GM21423 (cell line): ENCODE results near the gene NTN5.
"Not testable (repeated sequence)": the region's sequence is repeated elsewhere in the genome, so short reads cannot be mapped to it uniquely, and the experiment has no call there.

Experiments used
- ATAC-seq: cut with Tn5 transposase; IDR thresholded peaks from one replicate; pipeline ENCODE4 v1.9.1; 2021; ENCODE audit warnings: mild to moderate bottlenecking, moderate library complexity; ENCODE audit not compliant: unreplicated experiment

Gene NTN5, protein sequence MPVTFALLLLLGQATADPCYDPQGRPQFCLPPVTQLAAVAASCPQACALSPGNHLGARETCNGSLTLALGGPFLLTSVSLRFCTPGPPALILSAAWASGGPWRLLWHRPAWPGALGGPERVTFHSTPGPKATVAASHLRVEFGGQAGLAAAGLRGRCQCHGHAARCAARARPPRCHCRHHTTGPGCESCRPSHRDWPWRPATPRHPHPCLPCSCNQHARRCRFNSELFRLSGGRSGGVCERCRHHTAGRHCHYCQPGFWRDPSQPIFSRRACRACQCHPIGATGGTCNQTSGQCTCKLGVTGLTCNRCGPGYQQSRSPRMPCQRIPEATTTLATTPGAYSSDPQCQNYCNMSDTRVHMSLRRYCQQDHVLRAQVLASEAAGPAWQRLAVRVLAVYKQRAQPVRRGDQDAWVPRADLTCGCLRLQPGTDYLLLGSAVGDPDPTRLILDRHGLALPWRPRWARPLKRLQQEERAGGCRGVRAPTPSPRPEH

GRCh38 chr19:48672994-48673393 is at the start of gene NTN5:
NTN5 (minus strand) TSS chr19:48673017; CDS start chr19:48670986, 2,031 bp downstream.
- ATAC-seq: no peak

DNA sequence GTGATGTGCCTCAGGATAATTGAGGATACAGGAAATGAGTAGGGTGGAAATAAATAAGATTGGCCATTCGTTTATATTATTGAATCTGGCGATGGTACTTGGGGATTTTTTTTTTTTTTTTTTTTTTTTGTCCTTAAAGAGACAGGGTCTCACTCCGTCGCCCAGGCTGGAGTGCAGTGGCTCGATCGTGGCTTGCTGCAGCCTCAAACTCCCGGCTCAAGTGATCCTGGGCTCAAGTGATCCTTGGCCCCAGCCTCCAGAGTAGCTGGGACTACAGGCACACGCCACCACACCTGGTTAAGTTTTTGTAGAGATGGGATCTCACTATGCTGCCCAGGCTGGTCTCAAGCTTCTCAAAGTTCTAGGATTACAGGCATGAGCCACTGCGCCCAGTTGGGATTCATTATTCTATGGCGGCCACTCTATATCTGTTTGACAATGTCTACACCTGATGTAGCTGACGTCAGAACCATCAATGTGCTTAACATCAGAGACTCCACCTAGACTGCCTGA is 49.4 kb upstream of the NTN5 start:
- ATAC-seq: no peak

DNA sequence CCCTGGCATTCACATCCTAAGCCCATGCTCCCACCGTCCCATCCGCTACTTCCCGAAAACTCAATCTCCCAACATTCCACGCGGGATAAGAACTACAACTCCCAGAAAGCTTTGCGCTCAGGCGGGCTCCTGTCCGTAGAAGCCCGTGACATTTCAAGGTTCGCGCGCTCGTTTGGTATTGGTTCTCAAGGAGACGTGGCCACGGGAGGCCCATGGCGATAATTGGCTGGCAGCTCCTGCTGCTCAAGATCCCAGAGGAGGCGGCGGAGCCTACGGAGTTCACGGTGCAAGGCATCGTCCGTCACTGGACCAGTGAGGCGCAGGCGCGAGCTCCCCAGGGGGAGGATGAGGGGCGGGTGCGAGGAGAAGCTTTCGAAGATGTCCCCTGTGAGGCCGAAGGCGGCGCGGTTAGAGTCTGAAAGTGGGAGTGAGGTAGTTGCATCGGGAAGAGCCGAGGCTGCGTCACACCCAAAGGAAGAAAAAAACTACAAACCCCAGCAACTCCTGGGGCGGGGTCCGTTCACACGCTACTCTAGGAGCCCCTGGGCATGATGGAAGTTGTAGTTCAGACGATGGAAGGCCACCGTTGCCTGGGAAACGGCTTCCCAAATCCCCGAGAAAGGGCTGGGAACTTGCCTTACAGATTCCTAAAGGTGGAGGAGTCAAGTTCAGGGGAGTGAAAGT is 47.9 kb upstream of the NTN5 start:
- ATAC-seq: peak; percentile 67

GRCh38 chr19:48720251-48720612 is 47.4 kb upstream of the NTN5 start:
- no peak for ATAC-seq

DNA sequence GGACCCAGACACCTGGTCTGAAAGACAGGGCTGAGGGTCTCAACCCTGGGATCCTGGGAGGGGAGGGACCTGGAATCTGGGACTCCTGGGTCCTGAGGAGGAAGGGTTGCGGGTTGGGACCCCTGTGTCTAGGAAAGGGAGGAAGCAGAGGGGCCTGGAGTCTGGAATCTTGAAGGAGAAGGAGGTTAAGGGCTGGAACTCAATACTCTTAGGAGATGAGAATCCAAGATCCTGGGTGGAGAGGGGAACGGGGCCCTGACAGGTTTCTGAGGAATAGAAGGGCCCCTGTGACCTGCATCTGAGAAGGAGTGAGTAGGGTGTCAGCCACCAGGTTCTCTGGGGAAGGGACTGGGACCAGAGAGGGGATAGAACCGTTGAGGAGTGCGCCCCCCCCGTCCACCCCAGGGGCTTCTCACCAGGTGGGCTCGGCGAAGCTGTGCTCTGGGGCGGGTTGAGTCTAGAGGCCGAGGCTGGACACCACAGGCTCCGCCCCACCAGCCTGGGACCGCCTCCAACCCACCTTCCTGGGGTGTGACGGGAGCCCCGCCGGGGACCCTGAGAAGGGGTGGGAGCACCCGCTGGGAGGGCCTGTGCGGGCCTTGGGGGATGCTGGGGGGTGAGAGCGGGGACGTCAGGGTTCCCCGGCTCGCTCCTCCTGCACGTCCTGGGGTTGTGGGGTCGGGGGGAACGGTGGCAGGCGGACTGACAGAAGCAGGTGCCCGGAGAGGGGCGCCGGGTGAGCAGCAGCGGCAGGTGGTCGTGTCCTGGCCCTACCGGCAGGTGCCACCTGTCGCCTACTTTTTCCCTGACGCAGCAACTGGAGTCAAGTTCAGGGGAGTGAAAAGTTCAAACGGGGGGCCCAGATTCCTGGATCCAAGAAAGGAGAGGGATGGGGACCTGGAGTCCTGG is 46.7 kb upstream of the NTN5 start, which contains the start of gene MAMSTR:
TSS of gene MAMSTR (minus strand) at position 463 of the 909 bp plus-strand sequence. CDS start 694 bp downstream, outside the sequence.
- ATAC-seq: no peak

- no peak for ATAC-seq
Measured at GRCh38 chr19:48718711-48719231, 46.0 kb upstream of the NTN5 start.

GRCh38 chr19:48718106-48718505 is 45.3 kb upstream of the NTN5 start:
- not testable (repeated sequence) for ATAC-seq

DNA sequence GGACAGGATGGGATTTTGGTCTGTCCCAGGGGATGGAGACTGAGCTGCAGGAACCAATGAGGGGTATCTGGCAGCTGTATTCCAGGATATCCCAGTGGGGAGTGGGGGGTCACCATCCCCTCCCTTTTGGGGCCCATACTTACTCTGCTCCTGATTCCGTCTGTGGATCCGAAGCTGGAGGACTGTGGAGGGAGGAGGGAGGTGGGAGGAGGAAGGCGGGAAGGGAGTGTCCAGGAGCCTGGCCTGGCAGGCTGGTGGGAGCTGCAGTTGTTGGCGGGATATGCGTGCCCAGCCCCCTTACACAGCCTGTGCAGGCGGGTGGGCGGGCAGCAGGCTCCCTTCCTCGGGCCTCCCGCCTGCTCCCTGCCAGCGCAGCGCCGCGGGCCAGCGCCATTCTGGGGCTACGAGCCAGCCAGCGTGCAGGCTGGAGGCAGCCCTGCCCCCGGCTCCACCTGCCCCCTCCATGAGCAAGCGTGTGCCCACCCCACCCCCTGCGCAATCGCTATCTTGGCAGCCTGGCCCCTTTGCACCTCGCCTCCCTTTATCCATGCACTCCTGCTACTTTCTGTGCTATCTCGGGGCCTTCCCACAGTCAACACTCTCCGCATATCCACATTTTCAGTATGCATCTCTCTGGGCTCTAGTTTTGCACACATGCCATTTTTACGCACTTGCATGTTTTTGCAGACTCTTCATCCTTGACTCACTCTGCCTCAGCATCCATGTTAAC is 43.9 kb upstream of the NTN5 start:
- no peak for ATAC-seq

DNA sequence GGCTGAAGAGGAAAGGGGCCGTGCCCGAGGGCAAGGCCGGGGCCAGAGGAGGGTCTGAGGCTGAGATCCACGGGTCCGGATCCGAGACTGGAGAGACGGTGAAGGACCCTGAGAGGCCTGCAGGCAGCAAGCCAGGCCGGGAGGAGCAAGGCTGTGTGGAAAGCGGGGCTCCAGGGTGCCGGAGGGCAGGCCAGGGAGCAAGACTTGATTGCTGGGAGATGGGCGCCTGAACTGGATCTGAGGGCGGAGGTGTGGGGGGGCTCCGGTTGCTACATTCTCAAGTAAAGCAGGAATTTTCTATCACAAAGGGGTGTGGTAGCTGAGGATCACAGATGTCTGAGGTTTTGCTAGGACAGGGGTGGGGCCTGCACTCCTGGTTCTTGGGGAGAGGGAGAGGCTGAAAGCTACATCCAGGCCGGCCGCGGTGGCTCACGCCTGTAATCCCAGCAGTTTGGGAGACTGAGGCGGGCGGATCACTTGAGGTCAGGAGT is 42.9 kb upstream of the NTN5 start:
- no peak for ATAC-seq

GRCh38 chr19:48714759-48715675 is 42.2 kb upstream of the NTN5 start:
- ATAC-seq: no peak

DNA sequence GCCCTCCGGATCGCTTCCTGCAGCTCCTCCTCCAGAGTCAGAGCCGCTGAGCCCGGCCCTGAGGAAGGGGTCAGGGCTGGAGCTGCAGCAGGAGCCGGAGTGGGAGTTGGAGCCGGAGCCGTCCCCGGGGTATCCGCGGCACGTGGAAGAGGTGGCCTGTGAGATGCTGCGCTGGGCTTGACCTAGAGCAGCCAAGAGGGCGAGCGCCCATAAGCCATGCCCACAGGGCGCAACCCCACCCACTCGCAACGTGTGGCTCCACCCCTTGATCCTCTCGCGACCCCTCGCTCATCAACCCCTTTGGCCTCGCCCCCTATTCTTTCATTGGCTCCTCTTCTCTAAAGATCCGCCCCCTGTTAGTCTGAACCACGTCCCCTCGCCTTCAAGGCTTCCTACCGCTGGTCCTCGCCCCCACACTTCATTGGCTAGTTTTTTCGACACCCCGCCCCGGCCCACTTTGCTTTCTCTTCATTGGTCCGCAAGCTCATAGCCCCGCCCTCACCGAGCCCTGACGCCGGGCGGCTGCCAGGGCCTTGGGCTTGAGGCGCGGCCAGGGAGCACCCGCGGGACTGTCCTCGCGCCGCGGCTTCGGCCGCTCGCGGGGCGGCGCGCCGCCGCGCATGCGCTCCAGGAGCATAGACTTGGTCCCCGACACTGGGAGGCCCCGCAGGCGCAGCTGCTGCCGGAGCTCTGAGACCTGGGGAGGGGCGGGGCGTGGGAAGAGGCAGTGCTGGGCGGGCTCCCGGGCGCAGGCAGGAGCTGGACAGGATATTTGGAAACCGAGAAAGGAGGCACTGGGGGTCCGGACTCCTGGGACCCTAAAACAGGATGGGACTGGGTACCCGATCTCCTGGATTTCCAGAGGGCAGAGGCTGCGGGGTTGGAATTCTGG is 41.3 kb upstream of the NTN5 start:
- peak; percentile 90 for ATAC-seq

DNA sequence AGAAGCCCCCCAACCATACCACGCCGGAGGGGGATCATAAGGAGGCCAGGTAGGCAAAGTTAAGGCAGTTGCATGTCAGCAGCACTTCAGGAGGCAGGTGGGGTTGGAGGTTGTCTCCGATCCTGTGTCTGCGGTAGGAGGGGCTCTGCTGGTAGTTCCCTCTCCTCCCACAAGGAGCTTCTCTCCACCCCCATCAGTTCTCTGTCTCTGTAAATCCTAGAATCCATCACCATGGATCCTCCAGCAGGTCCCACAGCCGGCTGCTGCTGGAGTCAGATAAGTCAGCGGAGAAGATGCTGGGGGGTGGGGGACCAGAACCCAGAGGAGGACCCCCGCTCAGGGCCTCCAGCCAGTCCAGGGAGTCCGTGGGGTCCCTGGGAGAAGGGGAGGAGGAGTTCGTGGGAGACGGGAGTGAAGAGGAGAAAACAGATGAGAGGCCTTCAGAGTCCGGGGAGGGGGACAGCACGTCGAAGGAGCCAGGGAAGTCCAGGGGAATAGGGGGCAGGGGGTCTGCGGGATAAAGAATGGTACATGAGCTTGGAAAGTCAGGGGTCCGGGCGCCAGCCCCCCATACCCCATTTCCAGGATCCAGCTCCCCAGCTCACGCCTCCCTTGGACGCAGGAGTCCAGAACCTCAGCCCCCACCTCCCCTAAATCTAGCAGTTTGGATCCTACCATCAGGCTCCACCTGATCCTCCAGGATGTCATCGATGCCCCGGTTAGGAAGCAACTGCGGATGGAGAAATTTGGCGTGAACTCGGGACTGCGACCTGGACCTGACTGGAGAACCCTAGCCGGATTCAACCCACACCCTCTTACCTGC is 40.4 kb upstream of the NTN5 start:
- no peak for ATAC-seq

DNA sequence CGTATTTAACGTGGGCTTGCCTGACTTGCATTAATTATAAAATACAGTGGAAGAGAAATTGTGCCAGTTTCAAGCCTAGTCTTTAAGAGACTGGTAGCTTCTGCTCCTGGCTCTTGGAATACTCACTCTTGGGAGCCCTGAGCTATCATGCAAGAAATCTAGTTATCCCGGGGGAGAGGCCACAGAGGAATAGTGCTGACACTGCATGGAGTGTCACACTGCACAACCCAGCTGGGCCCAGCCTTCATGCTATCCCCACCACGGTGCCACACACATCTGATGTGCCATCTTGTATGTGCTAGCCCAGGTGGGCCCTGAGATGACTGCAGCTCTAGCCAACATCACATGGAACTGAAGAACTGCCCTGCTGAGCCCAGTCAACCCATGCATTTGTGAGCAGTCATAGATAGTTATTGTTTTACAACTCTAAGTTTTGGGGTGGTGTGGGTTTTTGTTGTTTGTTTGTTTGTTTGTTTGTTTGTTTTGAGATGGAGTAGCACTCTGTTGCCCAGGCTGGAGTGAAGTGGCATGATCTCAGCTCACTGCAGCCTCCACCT is 38.4 kb upstream of the NTN5 start:
- ATAC-seq: no peak

DNA sequence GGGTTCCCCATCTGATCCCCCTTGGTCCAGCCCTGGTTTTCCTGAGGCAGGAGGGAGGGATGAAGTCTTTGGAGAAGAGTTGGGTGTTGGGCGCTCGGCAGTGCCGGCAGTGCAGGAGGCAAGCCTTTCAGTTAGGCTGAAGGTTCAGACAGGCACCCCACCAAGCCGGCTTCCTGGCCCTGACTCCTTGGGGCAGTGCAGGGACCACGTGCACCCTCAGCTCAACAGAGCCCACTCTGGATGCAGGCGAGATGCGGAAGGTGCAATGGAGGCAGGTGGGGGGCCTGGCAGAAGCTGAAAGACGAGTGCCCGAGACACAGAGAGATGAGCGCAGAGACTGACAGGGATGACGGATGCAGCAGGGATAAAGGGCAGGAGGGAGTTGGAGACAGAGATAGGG is 35.7 kb upstream of the NTN5 start:
- ATAC-seq: no peak

DNA sequence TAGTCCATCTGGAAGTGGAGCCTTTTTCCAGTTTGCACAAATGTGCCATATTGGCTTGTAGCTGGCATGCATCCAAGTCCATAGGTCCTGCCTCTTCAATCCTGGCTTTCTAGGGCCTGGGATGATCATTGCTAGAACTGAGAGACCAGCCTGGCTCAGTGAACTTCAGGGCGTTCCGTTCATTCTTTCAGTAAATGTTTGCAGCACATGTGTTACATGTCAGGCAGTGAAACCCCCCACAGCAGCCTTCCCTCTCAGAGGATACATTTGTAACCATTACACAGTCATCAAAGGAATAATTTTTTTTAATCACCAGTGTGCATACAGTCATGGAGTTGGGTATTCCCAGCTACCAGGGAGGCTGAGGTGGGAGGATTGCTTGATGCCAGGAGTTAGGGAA is 32.6 kb upstream of the NTN5 start:
- no peak for ATAC-seq

DNA sequence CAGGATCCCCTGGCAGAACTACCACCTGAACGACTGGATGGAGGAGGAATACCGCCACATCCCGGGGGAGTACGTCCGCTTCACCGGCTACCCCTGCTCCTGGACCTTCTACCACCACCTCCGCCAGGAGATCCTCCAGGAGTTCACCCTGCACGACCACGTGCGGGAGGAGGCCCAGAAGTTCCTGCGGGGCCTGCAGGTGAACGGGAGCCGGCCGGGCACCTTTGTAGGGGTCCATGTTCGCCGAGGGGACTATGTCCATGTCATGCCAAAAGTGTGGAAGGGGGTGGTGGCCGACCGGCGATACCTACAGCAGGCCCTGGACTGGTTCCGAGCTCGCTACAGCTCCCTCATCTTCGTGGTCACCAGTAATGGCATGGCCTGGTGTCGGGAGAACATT is 30.5 kb upstream of the NTN5 start:
- ATAC-seq: no peak

DNA sequence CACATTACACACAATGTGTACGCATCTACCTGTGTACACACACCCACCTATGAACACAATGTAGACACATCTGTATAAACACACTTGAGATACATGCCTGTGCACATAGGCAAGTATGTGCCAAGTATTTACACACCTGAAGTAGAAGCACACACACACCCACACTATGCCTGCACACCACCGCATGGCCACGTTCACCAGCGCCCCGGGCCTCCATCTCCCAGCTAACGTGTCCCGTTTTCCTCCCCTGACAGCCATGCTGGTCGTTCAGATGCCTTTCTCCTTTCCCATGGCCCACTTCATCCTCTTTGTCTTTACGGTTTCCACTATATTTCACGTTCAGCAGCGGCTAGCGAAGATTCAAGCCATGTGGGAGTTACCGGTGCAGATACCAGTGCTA is 29.9 kb upstream of the NTN5 start:
- ATAC-seq: no peak
